GDM1 (cell line): ENCODE measurements around the gene GRK7.
"Not testable (repeated sequence)": the region's sequence is repeated elsewhere in the genome, so short reads cannot be mapped to it uniquely, and the experiment has no call there.

Source experiments
- DNase-seq: peaks from one replicate; lab custom pipeline; 2025; lab: John Stamatoyannopoulos, UW

GRK7 gene

DNA sequence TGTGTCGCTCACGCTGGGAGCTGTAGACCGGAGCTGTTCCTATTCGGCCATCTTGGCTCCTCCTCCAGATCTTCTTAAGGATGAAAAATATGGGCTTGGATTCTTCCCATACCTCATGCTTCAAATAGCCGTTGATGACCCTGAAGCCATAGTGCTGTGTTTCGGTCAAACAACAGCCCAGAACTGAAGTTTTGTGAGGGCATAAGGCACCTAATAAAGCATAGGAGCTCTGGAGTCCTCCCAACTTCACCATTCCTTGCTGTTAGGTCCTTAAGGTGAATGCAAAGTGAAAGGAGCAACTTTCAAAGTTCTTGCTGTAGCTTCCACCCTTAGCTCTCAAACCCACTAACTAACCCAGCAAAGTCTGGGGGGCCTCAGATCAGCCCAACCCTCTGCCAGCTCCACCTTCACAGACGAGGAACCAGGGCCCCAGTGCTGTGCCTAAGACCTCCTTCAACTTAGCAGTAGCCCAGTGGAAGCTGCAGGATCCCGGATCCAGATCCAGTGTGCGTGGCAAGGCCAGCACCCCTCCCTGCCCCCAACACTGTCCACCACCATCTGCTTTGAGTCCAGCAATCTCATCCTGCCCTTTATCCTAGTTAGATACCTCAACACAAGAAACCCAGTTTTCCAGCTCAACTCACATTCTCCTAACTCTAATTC is at the start of gene GRK7:
TSS of gene GRK7 (plus strand) at position 321 of the 663 bp plus-strand sequence. CDS start 14,877 bp downstream, outside the sequence.
- DNase-seq: no peak

DNA sequence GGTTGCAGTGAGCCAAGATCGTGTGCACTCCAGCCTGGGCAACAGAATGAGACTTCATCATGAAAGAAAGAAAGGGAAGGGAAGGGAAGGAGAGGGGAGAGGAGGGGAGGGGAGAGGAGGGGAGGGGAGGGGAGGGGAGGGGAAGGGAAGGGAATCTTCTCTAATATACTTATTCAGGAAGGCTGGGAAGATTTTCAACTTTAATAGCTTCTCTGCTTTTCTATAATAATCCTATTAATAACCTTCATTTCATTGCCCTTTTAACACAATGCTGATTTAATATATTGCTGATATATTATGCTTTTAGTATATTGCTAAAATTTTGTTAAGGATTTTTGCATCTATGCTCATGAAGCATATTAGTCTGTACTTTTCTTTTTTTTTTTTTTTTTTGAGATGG is 48.5 kb upstream of the GRK7 start:
- no peak for DNase-seq

- no peak for DNase-seq
Measured at GRCh38 chr3:141722081-141722480, 41.1 kb upstream of the GRK7 start.

DNA sequence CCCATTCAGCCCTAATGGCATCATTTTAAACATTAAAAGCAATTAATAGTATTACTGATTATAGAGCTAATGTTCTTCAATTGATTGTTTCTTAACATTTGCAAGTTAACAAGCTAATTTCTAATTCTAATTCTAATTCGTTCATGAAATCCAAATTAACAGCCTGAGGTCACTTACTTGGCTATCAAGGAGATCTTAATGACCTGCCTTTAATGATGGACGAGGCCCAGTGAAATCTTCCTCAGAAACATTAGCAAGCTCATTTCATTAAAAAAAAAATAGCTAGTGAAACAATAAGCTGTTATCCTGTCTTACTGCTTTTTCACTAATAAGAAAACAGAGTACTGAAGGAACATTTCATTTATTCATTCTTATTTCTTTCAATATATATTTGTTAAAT is 40.6 kb upstream of the GRK7 start:
- DNase-seq: no peak

DNA sequence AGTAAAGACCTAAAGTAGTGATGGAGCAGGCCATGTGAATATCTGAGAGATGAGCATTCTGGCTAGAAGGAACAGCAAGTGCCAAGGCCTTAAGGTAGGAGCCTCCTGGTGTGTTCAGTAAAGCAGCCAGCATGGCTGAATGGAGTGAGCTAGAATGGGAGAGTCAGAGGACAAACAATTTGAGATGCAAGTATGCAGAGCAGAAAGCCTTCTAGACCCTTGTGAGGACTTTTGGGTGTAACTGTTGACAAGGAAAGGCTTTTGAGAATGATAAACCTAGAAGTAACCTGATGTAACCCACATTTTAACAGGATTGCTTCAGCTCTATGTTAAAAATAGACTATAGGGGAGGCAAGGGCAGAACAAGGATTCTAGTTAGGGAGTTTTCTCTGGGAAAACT is 40.0 kb upstream of the GRK7 start:
- no peak for DNase-seq

GRCh38 chr3:141724186-141724585 is 39.0 kb upstream of the GRK7 start:
- no peak for DNase-seq

- no peak for DNase-seq
Measured at GRCh38 chr3:141725036-141725435, 38.2 kb upstream of the GRK7 start.

- DNase-seq: no peak
Measured at GRCh38 chr3:141726483-141726882, 36.7 kb upstream of the GRK7 start.

DNA sequence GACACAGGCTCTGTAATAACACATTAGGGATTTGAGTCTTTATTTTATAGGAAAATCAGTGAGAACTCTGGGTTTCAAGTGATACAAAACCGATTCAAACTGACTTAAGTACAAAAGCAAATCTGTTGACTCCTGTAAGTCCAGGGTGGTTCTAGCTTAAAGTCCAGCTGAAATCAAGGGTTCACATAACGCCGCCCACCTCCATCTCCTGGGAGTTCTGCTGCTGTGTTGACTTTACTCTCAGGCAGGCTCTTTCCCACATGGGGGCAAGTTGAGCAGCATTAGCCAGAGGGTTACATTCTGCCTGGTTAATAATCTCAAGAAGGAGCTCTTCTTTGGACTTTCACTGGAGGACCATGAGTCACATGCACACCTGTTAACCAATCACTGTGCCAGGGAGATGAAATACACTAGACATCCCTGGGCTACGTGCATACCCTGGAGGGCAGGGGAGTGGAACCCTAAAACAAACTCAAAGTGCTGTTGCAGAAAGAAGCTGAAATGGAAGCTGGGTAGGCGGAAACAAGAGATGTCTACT is 34.8 kb upstream of the GRK7 start:
- DNase-seq: no peak

DNA sequence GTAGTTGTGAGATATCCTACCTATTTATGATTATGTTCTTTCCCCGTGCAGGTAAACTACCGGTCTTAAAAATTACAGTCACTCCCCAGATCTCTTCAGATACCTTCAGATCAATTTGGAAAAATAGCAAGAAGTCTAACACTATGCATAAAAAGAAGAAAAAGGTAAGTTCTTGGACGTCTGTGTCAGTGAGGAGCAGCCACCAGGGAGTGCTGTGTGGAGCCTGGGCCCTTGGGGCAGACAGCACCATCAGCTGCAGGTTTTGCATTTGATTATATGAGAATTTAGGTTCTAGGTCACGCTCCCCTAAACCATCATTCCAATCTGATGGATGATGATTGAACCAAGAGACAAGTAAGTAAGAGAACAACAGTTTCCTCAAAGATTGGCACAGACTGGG is 34.0 kb upstream of the GRK7 start:
- DNase-seq: no peak

GRCh38 chr3:141735176-141735575 is 28.0 kb upstream of the GRK7 start:
- DNase-seq: no peak

- no peak for DNase-seq
Measured at GRCh38 chr3:141735770-141736465, 27.3 kb upstream of the GRK7 start.

DNA sequence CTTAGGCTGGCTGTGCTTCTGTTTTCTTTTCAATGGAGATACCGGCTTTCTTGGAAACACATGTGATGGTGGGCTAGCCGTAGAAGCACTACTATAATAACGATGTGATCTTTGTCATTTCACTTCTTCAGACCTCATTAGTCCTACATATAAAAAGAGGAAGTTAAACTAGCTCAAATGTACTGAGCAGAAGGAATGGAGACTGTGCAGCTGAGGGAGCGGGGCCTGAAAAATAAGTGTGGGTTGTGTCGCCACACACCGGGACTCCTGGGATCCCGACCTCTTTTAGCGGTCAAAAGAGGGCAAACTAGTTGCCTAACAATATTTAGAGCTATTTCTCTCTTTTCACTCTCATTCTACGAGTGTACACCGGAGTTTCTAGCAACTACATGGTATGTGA is 26.1 kb upstream of the GRK7 start:
- DNase-seq: no peak

DNA sequence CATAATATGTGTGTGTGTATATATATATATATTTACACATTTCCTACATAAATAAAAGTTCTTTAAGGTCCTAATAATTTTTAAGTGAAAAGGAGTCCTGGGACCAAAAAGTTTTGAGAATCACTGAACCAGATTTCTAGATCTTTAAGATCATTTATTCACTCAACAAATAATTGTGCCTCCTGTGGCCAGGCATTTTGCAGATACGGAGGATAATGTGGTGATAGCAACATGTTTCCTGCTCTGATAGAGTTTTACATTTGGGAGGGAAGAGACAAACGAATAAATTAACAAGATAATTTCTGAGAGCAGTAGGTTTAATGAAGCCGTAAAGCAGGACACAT is 25.6 kb upstream of the GRK7 start:
- DNase-seq: no peak

GRCh38 chr3:141738022-141738890 is 25.0 kb upstream of the GRK7 start, which contains the start of gene RNF7:
Gene RNF7 (plus strand): TSS chr3:141738298. CDS start chr3:141738342, 44 bp downstream.
- peak; percentile 97 for DNase-seq

- DNase-seq: peak; percentile 21
Measured at GRCh38 chr3:141738891-141739363, 24.3 kb upstream of the GRK7 start.

DNA sequence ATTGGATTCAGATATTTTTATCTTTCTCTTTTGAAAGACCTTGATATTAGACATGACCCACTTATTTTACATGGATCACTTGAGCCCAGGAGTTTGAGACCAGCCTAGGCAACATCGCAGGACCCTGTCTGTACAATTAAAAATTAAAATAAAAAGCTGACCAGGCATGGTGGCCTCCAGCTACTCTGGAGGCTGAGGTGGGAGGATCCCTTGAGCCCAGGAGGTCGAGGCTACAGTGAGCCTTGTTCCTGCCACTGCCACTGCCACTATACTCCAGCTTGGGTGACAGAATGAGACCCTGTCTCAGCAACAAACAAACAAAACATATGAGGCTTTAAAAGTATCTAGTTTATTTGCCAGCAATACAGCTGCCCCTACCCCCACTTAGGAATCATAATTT is 23.5 kb upstream of the GRK7 start:
- no peak for DNase-seq

DNA sequence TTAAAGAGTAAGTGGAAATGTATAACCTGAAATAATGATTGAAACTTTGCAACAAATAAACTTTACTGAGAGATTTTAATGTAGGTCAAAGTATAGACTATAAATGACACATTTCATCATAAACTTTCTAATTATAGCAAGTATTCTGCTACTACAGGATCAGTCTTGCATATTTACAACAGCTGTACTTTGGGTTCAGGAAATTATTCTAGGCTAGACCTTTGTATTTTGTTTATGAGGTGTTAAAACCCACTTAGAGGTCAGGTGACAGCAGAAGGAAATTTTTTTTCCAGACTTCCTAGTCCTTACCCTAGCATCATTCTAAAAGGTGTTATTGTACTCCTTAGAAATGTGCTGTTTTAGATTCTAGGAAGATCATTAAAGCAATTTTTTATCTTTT is 22.9 kb upstream of the GRK7 start:
- DNase-seq: no peak

- no peak for DNase-seq
Measured at GRCh38 chr3:141743305-141743704, 19.9 kb upstream of the GRK7 start.

DNA sequence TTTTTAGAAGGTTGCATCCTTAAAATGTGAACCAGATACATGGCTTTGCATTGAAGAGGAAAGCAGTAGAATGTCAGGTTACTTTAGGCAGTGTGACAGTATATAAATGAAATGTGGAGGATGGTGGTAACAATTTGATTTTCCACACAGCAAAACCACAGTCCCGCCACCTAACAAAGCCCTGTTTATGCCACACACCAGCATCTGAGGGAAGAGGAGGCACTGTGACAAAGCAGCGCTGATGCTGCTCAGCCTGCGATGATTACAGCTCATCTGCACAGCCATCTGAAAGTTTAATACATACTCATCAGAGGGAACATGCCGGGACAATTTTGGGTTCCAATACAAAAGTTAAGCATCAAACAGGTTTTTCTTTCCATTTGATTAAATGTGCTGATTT is 16.2 kb upstream of the GRK7 start:
- no peak for DNase-seq

DNA sequence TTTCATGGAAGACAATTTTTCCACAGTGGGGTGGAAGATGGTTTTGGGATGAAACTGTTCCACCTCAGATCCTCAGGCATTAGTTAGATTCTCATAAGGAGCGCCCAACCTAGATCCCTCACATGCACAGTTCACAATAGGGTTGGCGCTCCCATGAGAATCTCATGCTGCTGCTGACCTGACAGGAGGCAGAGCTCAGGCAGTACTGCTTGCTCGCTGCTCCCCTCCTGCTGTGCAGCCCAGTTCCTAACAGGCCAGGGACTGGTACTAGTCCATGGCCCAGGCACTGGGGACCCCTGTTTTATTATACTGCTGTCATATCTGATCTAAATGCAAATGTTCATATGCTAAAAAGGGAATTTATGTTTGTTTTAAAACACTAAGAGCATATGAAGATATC is 9.8 kb upstream of the GRK7 start:
- DNase-seq: no peak

DNA sequence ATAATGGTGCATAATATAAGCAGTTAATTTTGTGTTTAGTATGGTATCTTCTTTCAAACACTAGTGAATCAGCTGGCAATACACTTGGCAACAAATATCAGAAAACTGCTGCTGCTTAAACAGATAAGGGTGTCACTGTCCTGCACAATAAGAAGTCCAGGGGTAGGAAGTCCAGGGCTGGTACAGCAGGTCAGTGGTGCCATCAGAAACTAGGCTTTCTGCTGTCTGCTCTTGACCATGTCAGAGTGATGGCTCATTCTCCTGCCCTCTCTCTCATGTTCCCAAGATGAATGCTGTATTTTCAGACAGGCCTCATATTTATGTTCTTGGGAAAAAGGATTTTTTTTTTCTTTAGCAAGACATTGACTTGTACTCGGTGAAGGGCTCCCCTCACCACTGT is 9.2 kb upstream of the GRK7 start:
- DNase-seq: no peak

- DNase-seq: not testable (repeated sequence)
Measured at GRCh38 chr3:141762552-141762951, 656 bp upstream of the GRK7 start.
